HK-2 (cell line): Measurements from ENCODE around the gene TREX2.
A peak's percentile ranks its signal among the peaks of the same experiment; 100 is the strongest.

Source experiments
- DNase-seq: peaks from one replicate; pipeline ENCODE4 v3.0.0-alpha.2; 2018; ENCODE audit not compliant: unreplicated experiment

Gene TREX2

GRCh38 chrX:153445856-153446635, at the start of gene TREX2:
Gene TREX2 (minus strand): TSS chrX:153446056. CDS start chrX:153445430, 626 bp downstream.
- no peak for DNase-seq

GRCh38 chrX:153495362-153495751, 49.5 kb upstream of the TREX2 start:
- DNase-seq: no peak

GRCh38 chrX:153494541-153495361, 48.9 kb upstream of the TREX2 start, which contains the start of gene BGN:
Gene BGN (plus strand): TSS chrX:153494980. CDS start chrX:153504632, 9,652 bp downstream.
- peak; percentile 18 for DNase-seq

- DNase-seq: no peak
These were observed 48.2 kb upstream of the TREX2 start for GRCh38 chrX:153494061-153494460.

GRCh38 chrX:153493085-153493484, 47.2 kb upstream of the TREX2 start:
- no peak for DNase-seq

- no peak for DNase-seq
These were observed 46.7 kb upstream of the TREX2 start for GRCh38 chrX:153492543-153492942.

- DNase-seq: no peak
These were observed 46.1 kb upstream of the TREX2 start for GRCh38 chrX:153491918-153492317.

GRCh38 chrX:153491351-153491914, 45.6 kb upstream of the TREX2 start:
- no peak for DNase-seq

- no peak for DNase-seq
These were observed 44.5 kb upstream of the TREX2 start for GRCh38 chrX:153490217-153490930.

GRCh38 chrX:153488231-153488914, 42.5 kb upstream of the TREX2 start:
- DNase-seq: no peak

- DNase-seq: no peak
These were observed 41.8 kb upstream of the TREX2 start for GRCh38 chrX:153487590-153488071.

GRCh38 chrX:153486171-153486570, 40.3 kb upstream of the TREX2 start:
- DNase-seq: no peak

- no peak for DNase-seq
These were observed 39.7 kb upstream of the TREX2 start for GRCh38 chrX:153485396-153486080.

GRCh38 chrX:153482376-153483015, 36.6 kb upstream of the TREX2 start:
- no peak for DNase-seq

- DNase-seq: no peak
These were observed 35.2 kb upstream of the TREX2 start for GRCh38 chrX:153481043-153481442.

GRCh38 chrX:153478746-153479145, 32.9 kb upstream of the TREX2 start:
- no peak for DNase-seq

GRCh38 chrX:153477901-153478300, 32.0 kb upstream of the TREX2 start:
- no peak for DNase-seq

GRCh38 chrX:153477364-153477857, 31.6 kb upstream of the TREX2 start:
- DNase-seq: no peak

- no peak for DNase-seq
These were observed 31.0 kb upstream of the TREX2 start for GRCh38 chrX:153476666-153477363.
